GM04504 (cell line): Measurements from ENCODE around the gene NR2F1-AS1.
"Not testable (repeated sequence)": the region's sequence is repeated elsewhere in the genome, so short reads cannot be mapped to it uniquely, and the experiment has no call there.

Source experiments
- DNase-seq: peaks from one replicate; pipeline ENCODE4 v3.0.0-alpha.2; 2012; ENCODE audit warnings: low read depth

NR2F1-AS1 gene

DNA sequence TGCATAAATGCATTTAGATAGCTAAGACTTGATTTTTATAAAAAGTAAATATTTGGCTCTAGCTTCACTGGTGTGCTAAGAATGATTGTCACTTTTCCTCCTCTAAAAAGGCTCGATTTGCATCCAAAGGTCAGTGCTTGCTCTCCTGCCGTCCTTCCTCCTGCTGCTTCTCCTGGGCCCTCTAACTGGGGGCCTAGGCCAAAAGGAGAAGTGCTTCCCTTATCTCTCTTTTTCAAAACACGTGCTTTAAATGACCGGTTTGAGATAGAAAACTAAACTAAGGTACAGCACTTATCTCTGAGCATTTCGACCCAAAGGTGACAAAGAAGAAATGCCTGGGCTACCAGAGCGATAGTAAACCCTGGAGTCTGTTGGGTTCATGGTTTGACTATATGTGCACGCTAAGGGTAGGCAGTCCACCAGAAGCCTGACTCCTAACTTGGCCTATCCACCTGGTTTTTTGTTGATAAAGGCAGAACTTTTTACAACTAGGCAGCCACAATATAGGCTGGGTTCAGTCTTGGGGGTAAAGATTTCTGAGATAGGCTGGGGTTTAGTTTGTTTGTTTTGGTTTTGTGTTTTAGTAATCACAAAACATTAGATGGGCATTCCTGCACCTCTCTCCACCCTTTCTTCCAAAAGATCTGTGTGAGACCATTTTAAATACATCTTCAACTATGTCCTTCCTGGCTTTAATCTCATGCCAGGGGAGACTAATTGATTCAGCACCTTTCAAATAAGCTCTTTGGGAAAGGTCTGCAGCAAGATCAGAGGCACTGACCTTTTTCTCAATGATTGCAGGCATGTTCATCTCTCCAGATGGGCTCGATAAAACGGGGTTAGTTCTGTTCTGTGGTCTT is 3.8 kb downstream of the NR2F1-AS1 start:
- DNase-seq, result no peak

DNA sequence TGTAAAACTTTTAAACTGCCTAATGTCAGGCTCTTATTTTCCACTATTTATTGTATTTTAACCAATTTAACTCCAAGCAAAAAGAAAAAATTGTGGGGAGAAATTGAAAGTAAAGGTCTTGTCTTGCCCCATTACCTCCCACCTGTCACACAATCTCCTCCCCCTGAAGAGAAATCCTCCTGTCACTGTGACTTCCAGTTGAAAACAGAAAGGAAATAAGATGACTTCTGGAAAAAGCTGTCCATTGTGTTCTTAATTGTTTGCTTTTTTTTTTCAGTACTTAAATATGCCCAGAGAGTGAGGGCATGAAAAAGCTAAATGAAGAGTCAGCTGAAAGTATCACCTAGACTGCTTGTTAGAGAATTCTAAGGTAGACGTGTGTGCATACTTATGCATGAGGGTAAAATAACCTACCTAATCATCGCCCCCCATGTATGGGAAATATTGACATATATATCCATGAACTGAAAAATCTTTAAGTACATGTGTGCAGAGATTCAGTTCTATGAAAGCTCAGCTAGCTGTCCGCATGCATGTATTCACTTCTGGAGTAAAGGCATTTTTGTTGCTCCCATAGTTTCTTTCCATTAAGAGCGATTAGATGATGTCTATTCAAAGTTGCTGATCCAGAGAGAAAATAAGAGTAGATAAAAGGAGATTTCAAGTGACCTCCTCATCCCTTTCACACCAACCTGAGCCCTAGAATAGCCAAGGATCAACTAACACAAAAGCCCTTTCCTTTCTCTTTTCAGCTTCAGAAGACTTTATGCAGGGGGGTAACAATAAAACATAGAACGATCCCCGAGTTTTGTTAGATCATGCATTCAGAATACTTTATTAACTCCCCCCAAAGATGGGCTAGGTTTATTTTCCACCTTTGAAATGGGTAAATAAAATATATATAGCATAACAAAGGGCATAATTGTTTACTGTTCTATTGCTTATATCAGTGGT is 5.3 kb downstream of the NR2F1-AS1 start:
- no peak for DNase-seq

DNA sequence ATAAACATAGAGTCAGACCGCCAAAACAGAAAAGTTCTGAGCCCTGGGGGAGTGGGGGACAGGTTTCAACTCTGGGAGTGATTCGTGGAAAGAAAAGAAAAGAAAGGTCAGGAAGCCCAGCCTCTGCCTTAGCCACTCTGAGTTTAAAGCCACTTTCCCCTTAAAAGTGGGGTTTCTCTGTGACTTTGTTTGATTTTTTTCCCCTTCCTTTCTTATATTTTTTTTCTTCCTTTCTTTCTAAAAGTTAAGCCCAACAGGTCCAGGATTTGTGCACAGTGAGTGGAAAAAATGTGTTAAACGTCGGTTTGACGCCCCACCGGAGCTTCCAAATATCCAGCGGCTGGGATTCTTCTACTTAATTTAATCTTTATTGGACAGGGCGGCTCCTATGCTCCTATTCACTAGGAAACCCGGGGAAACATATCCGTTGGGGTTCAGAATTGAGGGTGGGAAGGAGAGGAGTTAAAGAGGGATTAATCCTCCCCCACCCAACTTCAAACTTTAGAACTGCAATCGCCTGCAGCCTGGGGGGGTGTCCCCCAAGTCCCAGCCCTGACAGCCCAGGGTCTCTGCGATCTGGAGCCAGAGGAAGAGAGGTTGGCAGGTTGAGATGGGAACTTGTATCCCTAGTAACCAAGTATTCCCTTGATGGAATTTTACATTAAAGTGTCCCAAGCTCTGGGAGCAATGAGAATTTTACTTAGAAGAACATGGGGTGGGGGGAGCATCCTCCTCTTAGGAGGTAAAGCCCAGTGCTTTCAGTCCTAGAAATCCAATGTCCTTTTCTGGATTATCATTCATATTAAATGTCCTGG is 6.3 kb downstream of the NR2F1-AS1 start:
- DNase-seq, result no peak

DNA sequence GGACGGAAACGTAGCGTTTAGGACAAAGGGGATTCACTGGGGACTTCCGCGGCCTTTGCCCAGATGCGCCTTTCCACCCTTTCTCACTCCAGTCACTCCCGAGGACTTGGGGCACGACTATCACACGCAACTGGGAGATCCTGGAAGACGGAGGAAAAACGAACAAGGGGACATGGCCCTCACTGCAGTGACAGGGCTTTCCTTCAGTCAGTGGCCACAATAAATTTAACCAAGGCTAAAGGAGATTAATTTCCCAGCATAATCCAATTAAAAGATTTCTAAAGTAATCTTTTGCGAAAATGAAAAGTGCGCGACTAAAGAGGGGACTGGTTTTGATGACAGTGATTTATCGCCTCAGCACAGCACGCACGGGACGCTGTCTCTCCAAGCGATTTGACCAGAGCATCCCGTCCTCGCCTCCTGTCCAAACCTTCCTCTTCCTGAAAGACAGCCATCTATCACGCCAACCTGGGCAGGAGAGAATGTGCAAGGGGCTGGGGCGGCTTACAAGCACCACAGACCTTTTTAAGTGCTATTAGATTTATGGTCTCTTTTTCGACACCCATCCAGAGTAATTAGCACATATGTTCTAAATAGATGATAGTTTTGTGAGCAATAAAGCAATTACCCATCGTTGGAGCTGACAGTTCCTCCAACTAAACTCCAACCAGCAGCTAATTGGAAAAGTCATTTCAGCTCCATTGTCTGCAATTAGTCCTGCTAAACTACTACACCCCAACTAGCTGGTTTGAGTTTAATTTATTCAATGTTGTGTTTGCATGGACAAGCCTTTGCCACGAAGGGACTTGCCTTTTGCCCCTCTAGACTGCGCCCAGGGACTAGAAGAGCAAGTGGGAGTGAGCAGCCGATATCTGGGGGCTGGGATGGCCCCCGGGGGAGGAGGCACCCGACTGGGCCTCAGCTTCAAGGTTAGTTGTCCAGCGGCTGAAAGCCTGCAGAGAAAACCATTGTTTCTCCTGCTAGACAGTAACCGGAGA is 7.4 kb downstream of the NR2F1-AS1 start:
- DNase-seq, result no peak

DNA sequence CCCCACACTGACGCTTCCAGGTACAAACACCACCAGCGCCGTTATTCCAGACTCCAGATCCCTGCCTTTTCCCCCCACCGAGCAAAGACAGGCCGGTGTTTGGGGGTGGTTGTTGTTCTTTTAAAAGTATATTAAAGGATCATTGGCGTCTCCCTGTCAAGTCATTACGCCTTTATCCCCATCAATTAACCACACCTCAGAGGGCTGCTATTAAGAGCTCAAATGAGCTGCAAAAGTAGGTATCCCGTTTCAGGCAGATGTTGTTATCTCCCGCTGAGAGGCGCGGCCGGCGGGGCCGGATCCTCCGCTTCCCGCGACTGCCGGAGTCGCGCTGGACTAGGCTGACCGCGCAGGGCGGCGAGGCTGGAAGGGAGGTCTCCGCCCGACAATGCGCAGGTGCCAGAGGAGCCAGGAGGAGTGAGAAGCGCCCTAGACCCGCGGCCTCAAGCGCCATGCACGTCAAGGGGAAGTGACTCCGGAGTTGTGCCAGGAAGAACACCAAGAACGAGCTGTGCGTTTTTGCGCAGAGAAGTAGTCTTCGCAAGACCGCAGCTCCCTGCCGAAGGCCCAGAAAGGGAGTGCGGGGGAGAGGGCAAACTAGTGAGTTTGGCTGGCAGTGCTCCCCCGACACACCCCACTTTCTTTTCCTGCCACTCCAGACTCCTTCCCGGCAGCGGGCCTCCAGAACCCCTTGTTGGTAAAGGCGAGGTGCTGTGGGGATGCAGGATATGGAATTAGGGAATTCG is 8.2 kb downstream of the NR2F1-AS1 start:
- DNase-seq, result no peak

DNA sequence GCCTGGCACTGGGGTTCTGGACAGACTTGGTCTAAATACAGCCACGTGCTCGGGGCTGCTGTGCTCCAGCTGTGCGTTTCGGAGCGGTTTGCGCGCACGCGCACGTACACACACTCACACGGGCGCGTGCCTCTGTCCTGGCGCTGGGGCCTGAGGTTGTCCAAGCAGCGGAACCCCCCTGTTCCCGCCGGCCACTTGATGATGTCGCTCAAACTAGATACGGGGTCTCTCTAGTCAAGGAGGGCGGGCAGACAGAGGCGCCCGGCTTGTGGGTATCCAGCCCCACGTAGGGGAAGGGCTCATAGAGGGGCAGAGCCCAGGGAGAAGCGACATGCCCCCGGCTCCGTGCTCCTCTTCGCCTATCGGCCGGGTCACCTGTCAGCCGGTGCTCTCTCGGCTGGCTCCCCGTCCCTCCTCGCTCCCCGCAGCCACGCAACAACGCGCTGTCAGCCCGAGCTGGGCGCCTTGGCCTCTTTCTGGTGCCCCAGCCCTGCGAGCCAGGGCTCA is 8.9 kb downstream of the NR2F1-AS1 start:
- DNase-seq, result no peak

DNA sequence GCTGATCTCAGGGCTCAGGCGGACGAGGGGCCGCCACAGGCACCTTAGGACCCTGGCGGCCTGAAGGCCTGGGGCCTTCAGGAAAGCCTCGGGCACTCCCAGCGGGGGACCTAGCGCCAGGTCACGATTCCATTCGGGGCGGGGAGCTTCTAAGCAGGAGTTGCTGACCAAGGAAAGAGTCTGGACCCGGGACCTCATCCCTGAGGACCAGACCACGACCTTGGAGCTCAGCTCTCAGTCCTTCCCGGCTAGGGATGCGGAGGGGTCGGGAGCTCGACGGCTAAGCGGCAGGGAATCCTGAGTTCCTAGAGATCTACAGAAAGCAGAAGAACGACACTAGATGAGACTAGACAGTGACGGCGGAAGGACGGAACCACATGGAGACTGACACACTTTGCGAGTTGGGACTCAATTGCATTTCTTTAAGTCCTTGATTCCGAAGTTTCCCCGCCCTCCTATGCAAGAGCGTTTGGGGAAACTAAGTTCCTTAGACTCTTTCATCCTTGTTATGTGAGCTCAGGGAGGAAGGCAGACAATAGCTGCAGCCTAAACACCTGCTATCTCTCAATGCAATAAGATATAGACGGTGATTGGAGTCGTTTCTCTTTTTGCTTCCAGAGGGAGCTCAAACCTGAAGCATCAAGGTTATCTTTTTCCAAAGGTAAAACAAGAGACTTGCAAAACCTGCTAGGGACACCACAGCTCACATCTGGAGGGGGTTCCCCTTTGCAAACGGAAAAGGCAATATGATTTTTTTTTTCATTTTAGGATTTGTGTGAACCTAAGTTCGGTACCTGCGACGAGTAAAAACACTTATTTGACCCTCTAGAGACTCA is 9.7 kb downstream of the NR2F1-AS1 start:
- no peak for DNase-seq

DNA sequence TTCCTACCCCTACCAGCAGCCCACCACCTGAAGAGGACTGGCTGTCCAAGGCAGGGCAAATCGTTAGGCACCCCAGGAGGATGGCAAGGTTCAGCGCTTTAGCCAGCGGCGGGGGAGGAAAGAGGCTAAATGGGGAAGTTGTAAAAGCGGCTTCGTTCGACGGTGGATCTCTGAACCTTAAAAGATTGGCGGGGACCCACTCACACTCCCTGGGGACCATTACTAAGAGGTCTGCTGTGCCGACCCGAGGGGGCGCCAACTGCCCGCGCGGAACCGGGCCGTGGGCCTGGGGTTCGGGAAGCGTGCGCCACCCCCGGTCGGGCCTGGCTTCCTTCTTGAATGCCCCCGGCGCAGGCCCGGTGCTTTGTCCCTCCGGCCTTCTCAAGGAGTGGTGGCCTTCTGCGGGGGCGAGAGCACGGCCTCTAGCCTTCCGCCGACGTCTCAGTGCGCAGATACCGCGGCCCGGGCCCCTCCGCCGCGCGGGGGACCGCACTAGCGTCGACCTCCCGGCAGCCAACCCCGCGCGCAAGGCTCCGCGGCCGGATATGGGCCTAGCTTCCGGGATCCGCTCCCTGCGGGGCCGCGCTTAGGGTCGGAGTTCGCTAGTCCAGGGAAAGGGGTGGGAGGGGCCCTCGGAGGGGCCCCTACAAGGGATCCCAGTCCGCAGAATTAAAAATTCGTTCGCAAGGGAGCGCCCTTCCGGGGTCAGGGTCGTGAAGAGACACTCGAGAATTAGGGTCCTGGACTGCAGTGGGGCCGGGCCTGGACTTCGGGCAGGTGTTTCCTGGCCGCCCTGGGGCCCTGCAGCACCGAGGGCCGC is 10.5 kb downstream of the NR2F1-AS1 start:
- DNase-seq, result no peak

DNA sequence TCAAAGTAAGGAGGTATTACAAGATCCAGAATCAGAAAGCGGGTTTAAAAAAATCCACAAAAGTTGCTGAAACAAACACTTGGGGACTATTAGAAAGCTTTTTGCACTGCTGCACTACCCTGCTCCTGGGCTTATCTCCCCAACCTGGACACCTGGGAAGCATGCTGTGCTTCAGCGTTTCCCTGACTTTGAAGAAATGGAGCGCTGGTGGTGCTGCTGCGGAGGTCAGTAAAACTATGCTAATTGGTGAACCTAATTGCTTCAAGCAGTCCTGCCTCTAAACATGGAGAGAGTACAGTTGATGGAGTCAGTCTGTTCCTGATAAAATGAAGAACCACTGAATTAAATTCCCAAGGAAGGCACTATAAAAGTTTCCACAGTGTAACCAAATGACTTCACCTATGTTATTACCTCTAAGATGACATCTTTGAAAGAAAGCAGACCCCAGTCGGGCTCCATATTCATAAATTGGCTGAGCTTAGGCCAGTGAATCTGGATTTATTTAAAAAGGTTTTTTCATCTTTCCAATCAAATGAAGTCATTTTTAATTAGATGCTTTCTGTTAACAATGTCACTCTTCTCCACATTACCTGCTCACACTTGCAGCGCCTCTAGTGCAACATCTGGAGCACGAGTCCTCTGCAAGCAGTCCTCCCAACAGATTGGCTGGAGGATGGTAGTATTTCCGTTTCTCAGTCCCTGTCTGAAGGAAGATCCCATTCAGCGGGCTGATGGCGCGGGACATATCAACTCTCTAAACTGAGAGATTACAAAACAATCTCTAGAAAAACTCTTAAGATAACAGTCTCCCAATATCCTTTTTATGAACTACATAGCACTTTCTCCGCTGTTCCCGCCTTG is 11.5 kb downstream of the NR2F1-AS1 start:
- no peak for DNase-seq

DNA sequence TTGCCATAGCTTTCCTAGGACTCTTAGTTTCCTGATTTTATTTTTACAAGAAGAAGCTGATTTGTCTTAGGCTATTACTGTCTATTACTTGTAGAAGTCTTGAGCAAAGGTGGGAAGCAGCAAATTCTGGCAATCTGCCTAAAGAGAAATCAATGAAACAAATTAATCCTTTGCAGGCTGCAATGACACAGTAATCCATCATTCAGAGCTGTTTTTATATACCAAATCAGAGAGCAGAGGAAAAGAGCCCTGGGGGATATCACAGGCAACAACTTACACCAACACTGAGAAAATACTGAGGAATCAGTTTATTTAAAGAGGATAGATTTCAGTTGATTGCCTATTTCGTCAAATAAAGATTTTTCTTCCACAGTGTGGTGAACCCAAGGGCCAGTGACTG is 13.6 kb downstream of the NR2F1-AS1 start:
- no peak for DNase-seq

DNA sequence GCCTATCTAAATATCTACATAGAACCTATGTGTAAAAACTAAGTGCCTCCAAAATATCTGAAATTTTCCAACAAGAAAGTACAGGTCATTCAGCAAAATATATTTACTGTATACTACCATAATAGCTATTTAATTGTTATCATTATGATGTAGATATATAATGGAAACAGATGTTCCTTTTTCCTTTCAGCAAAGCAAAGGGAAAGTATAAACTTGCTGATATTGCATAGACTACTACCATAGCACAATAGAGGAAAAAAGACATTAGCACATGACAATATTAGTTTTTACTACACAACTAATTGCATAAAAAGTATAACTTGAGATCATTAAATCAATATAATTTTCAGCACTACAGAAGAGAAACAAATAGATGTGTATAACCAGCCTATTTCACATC is 14.9 kb downstream of the NR2F1-AS1 start:
- no peak for DNase-seq

DNA sequence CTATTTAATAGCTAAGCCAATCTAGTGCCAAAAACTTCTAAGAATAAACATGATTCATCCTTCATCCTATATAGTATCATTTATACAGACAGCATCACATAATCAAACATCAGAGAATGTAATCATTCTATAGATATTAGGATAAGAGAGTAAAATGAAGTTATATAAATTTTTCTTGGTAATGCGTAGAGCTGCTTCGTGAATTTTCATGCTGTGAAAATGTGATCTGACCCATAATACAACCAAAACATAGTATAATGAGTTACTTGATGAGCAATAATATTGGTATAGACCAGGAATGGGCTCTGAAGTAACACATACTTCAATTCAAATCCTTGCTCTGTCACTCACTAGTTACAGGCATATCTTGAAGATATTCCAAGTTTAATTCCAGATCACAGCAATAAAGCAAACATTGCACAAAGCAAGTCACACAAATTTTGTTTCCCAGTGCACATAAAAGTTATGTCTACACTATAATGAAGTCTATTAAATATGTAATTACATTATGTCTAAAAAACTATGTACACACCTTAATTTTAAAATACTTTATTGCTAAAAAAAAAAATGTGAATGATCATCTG is 23.9 kb downstream of the NR2F1-AS1 start:
- DNase-seq, result no peak

DNA sequence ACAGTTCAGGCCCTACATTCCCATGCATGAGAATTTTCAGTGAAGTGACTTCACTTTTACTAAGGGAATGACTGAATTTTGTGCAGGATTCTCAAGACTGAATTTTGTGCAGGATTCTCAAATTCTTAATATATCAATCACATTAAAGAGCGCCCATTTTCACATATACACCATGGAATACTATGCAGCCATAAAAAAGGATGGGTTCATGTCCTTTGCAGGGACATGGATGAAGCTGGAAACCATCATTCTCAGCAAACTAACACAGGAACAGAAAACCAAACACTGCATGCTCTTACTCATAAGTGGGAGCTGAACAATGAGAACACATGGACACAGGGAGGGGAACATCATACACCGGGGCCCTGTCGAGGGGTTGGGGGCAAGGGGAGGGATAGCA is 31.4 kb downstream of the NR2F1-AS1 start:
- not testable (repeated sequence) for DNase-seq

DNA sequence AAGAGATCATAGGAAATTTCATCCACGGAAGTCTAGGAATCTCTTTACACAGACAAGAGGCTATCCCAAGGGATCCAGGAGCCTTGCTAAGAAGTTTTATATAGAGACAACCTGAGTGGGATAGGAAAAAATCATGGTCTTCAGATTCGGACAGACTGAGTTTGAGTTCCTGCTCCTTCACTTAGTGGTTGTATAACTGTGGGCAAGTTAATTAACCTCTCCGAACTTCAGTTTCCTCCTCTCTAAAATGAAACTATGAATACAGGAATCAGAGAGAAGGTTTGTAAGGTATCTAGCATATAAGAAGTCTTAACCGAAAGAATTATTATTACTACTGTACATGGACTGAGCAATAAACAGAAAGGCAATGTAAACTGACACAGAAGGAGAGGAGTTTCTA is 35.1 kb downstream of the NR2F1-AS1 start:
- DNase-seq, result no peak

DNA sequence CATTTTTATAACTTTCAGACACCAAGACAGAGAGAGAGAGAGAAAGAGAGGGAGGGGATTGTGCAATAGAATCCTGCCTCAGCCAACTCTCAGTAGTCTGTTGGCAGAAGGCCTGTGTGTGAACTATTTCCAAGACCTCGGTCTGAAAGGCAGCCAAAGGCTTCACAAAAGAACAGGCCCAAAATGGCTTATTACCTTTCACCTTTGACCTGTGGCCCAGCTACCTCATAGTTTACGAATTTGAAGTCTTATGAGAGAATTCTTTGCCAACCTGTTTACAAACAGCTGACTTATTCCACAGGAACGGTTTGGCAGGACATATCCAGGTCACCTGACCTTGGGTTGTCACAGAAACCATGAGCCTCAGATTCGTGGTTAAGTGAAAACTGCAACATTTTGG is 48.6 kb downstream of the NR2F1-AS1 start:
- peak; percentile 89 for DNase-seq

DNA sequence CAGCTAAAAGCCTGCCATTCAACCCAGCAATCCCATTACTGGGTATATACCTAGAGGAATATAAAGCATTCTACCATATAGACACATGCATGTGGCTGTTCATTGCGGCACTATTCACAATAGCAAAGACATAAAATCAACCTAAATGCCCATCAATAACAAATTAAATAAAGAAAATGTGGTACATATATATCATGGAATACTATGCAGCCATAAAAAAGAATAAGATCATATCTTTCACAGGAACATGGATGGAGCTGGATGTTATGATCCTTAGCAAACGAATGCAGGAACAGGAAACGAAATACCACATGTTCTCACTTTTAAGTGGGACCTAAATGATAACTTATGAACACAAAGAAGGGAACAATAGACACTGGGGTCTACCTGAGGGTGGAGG is 59.2 kb downstream of the NR2F1-AS1 start:
- DNase-seq, result not testable (repeated sequence)

DNA sequence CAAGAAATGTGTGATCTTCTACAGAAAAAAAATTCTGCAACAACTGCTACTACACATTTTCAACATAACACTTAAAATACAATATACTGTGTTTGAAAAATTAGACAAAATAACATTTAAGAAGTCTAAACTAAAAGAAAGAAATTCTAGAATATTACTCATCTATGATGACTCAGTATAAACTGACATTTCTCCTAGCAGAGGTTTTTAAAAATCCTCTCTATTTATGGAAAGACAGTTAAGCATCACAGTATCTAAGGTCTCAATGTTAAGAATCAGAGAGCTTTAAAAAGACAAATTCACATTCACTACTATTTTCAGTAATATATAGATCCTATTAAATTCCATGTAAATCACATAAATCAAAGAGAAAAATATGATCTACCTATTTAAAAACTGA is 61.3 kb downstream of the NR2F1-AS1 start:
- no peak for DNase-seq
